ENCODE measurements around the gene RFT1. TPM values are rescaled to one million over a fixed set of nuclear protein-coding genes. Genes with fewer than 3 reads are reported as not detected.

RFT1 gene
- total and polyA plus RNA-seq, 2 of the 13 experiments (the other 11 are each of a cell fraction or from before 2014, with no cell fraction given) = 23.2 to 37.0 TPM

GRCh38 chr3:53130179-53131061, at the start of gene RFT1 (continued):
- 0 out of 2 replicates have a peak, but pooled peaks have one; percentile 63 for TF ChIP-seq RNF219 (CRISPR knock-in tag; IDR thresholded peaks at IDR 0.05)
- TF ChIP-seq RARA (CRISPR knock-in tag; IDR thresholded peaks at IDR 0.05) = no peak
- TF ChIP-seq BRCA1 (CRISPR knock-in tag; IDR thresholded peaks at IDR 0.05) = no peak
- peak; percentile 42; the same call in 1 of the 2 replicates for TF ChIP-seq PAXIP1 (CRISPR knock-in tag; conservative IDR thresholded peaks at IDR 0.05)
- TF ChIP-seq NFYB (CRISPR knock-in tag; IDR thresholded peaks at IDR 0.05) = peak; percentile 82
- no peak for TF ChIP-seq SP1 (IDR thresholded peaks at IDR 0.05)
- peak; percentile 83 for TF ChIP-seq SP1 (CRISPR knock-in tag; IDR thresholded peaks at IDR 0.05)
- no peak for TF ChIP-seq ZNF260 (CRISPR knock-in tag; IDR thresholded peaks at IDR 0.05; ENCODE audit: borderline replicate concordance, low read depth)
- 0 out of 2 replicates have a peak, but pooled peaks have one; percentile 30 for TF ChIP-seq ZNF441 (CRISPR knock-in tag; IDR thresholded peaks at IDR 0.05; ENCODE audit: borderline replicate concordance)
- no peak; the same call in 1 of the 2 replicates for TF ChIP-seq JUND (CRISPR knock-in tag; IDR thresholded peaks at IDR 0.05)
- TF ChIP-seq HMG20B (CRISPR knock-in tag; conservative IDR thresholded peaks at IDR 0.05) = no peak
- TF ChIP-seq ZFP37 (CRISPR knock-in tag; IDR thresholded peaks at IDR 0.05; ENCODE audit: borderline replicate concordance) = no peak
- no peak; the same call in 1 of the 2 replicates for TF ChIP-seq ZNF383 (CRISPR knock-in tag; IDR thresholded peaks at IDR 0.05; ENCODE audit: borderline replicate concordance)
- TF ChIP-seq TSC22D2 (CRISPR knock-in tag; IDR thresholded peaks at IDR 0.05; ENCODE audit: borderline replicate concordance) = peak; percentile 58; the same call in 1 of the 2 replicates
- peak; percentile 39; the same call in 1 of the 2 replicates for TF ChIP-seq ZBTB33 (CRISPR knock-in tag; IDR thresholded peaks at IDR 0.05)
- no peak for TF ChIP-seq E2F2 (CRISPR knock-in tag; IDR thresholded peaks at IDR 0.05; ENCODE audit: borderline replicate concordance)
- TF ChIP-seq RFX3 (CRISPR knock-in tag; IDR thresholded peaks at IDR 0.05) = no peak
- TF ChIP-seq NR2F6 (IDR thresholded peaks at IDR 0.05) = no peak
- peak; percentile 51; the same call in 1 of the 2 replicates for TF ChIP-seq NR2F6 (CRISPR knock-in tag; IDR thresholded peaks at IDR 0.05)
- TF ChIP-seq SRSF4 (IDR thresholded peaks at IDR 0.05; ENCODE audit: low read depth, low read length, poor library complexity, severe bottlenecking) = no peak
